ENCODE results near the gene CLASP2.

- TF ChIP-seq CTCF (IDR thresholded peaks at IDR 0.05) (no peak), POLR2A (IDR thresholded peaks at IDR 0.05) (no peak)
Observed at GRCh38 chr3:33577588-33577987, 140.5 kb downstream of the CLASP2 start.

Data from body of pancreas (tissue), 4 donors.